GM18861 (cell line): ENCODE data around the gene JAZF1.

ENCODE experiments used
- ATAC-seq: cut with Tn5 transposase; IDR thresholded peaks from one replicate; pipeline ENCODE4 v1.9.1; 2021; ENCODE audit not compliant: unreplicated experiment

The JAZF1 gene

GRCh38 chr7:28077616-28078015, 103.0 kb downstream of the JAZF1 start:
- ATAC-seq: no peak

- ATAC-seq: no peak
These were observed 104.0 kb downstream of the JAZF1 start for GRCh38 chr7:28076423-28077200.

- ATAC-seq: no peak
These were observed 104.8 kb downstream of the JAZF1 start for GRCh38 chr7:28075674-28076358.

- no peak for ATAC-seq
These were observed 107.6 kb downstream of the JAZF1 start for GRCh38 chr7:28072876-28073514.

GRCh38 chr7:28071570-28071969, 109.0 kb downstream of the JAZF1 start:
- ATAC-seq: no peak

- ATAC-seq: no peak
These were observed 110.1 kb downstream of the JAZF1 start for GRCh38 chr7:28070297-28071055.

GRCh38 chr7:28069807-28070206, 110.8 kb downstream of the JAZF1 start:
- ATAC-seq: no peak

GRCh38 chr7:28069388-28069787, 111.2 kb downstream of the JAZF1 start:
- ATAC-seq: no peak

- no peak for ATAC-seq
These were observed 111.8 kb downstream of the JAZF1 start for GRCh38 chr7:28068811-28069216.

- ATAC-seq: no peak
These were observed 113.4 kb downstream of the JAZF1 start for GRCh38 chr7:28067171-28067570.

GRCh38 chr7:28065721-28066285, 114.8 kb downstream of the JAZF1 start:
- no peak for ATAC-seq

GRCh38 chr7:28065308-28065707, 115.3 kb downstream of the JAZF1 start:
- ATAC-seq: no peak

GRCh38 chr7:28064437-28064836, 116.2 kb downstream of the JAZF1 start:
- ATAC-seq: no peak

- ATAC-seq: peak; percentile 94
These were observed 118.2 kb downstream of the JAZF1 start for GRCh38 chr7:28062197-28062991.

GRCh38 chr7:28061824-28062196, 118.8 kb downstream of the JAZF1 start:
- ATAC-seq: peak; percentile 9

GRCh38 chr7:28060371-28060950, 120.1 kb downstream of the JAZF1 start:
- ATAC-seq: no peak

GRCh38 chr7:28055161-28055544, 125.4 kb downstream of the JAZF1 start:
- ATAC-seq: no peak

- no peak for ATAC-seq
These were observed 125.9 kb downstream of the JAZF1 start for GRCh38 chr7:28054531-28055160.

- ATAC-seq: no peak
These were observed 127.7 kb downstream of the JAZF1 start for GRCh38 chr7:28052933-28053332.
